GM12864 (cell line): ENCODE results near the gene HSPB8.

Experiments used
- DNase-seq: peaks from one replicate; pipeline ENCODE4 v3.0.0-alpha.2; 2011; ENCODE audit warnings: low read depth
- H3K4me3 ChIP-seq: 2 replicates; pipeline ENCODE4 v1.5.1; 2011; ENCODE audit warnings: mild to moderate bottlenecking, low read depth, low read length, control low read depth
- TF ChIP-seq, protein P1 (sequence below): IDR thresholded peaks from 2 replicates; pipeline ENCODE4 v1.5.1; 2011; ENCODE audit warnings: low read depth, mild to moderate bottlenecking, moderate library complexity, low read length, control low read depth, inconsistent platforms; ENCODE audit errors: missing control alignments

HSPB8 gene

DNA sequence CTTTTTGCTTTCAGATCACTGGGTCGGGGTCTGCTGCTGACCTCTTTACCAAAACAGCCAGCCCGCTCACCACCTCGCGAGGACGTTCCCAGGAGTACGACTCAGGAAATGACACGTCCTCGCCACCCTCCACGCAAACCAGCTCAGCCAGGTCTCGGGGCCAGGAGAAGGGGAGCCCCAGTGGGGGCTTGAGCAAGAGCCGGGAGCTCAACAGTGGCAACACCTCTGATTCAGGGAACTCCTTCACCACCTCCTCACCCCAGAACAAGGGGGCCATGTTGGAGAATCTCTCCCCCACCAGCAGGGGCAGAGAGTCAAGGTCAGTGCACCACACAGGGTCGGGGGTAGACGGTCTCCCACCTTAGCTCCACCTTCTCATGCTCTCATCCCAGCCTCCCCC lies 33.4 kb upstream of the HSPB8 start:
- H3K4me3 ChIP-seq = no peak overlapping the region
- DNase-seq = no peak
- TF ChIP-seq, protein P1, sequence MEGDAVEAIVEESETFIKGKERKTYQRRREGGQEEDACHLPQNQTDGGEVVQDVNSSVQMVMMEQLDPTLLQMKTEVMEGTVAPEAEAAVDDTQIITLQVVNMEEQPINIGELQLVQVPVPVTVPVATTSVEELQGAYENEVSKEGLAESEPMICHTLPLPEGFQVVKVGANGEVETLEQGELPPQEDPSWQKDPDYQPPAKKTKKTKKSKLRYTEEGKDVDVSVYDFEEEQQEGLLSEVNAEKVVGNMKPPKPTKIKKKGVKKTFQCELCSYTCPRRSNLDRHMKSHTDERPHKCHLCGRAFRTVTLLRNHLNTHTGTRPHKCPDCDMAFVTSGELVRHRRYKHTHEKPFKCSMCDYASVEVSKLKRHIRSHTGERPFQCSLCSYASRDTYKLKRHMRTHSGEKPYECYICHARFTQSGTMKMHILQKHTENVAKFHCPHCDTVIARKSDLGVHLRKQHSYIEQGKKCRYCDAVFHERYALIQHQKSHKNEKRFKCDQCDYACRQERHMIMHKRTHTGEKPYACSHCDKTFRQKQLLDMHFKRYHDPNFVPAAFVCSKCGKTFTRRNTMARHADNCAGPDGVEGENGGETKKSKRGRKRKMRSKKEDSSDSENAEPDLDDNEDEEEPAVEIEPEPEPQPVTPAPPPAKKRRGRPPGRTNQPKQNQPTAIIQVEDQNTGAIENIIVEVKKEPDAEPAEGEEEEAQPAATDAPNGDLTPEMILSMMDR = no peak

DNA sequence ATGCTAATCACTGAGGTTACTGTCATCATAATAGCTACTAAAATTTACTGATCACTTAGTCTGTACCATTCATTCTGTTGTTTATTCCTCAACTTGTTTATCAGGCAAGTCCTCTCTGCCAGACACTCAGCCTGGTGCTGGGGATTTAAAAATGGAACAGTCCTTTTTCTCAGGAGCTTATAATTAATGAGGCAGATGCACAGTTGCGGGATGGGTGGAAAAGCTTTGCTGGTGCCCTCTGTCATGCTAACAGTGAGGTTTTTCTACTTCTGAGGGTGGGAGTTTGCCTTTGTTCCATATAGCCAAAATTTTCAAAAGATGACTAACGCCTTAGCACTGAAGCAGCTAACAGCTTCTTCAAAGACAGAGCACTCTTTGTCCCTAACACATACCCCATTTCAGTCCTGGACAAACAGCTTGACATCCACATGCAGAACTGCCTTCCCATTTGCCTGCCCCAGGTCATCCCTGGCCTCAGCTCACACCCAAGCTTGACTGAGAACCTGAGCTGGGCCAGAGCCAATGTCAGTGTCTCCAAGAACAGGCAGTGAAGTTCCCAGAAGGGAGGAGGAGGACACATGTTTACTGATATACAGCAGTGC lies 30.8 kb upstream of the HSPB8 start:
- H3K4me3 ChIP-seq = no peak overlapping the region
- TF ChIP-seq, protein P1 = no peak
- no peak for DNase-seq

DNA sequence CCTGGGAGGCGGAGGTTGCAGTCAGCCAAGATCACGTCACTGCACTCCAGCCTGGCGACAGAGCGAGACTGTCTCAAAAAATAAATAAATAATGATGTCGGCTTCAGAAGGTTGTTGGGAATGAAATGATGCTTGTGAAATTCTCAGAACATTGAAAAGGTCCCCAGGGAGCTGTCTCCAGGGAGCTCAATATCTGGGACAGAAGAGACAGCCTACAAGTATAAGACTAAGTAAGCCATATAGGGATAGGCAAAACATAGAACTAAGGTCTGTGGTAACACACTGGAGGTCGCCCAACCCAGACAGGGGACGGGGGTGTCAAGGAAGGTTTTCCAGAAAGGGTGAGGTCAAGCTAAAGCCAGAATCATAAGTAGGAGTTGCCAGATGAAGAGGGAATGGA lies 29.5 kb upstream of the HSPB8 start:
- TF ChIP-seq, protein P1 = no peak

DNA sequence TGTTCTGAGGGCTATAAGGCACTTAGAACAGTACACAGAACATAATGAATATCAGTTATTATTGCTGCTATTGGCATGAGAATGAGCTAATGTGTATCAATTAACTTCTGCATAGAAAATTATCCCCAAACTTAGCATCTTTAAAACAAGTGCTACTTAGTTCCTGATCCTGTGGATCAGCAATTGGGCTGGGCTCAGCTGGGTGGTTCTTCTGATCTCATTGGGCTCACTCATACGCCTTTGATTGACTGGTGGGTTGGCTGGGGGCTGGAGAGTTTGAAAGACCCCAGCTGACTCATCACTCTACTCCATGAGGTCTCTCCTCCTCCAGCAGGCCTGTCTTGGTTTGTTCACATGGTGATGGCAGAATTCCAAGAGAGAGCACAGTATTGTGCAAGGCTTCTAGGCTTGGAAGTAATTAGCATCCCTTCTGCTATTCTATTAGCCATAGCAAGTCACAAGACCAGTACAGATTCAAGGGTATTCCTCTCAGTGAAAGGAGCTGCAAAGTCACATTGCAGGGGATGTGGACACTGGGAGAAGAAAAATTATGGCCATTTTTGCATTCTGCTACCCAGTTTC lies 27.2 kb upstream of the HSPB8 start:
- TF ChIP-seq, protein P1 = no peak
- no peak overlapping the region for H3K4me3 ChIP-seq
- no peak for DNase-seq

More for the DNA sequence above, 29.5 kb upstream of the HSPB8 start:
- no peak overlapping the region for H3K4me3 ChIP-seq
- DNase-seq = no peak

DNA sequence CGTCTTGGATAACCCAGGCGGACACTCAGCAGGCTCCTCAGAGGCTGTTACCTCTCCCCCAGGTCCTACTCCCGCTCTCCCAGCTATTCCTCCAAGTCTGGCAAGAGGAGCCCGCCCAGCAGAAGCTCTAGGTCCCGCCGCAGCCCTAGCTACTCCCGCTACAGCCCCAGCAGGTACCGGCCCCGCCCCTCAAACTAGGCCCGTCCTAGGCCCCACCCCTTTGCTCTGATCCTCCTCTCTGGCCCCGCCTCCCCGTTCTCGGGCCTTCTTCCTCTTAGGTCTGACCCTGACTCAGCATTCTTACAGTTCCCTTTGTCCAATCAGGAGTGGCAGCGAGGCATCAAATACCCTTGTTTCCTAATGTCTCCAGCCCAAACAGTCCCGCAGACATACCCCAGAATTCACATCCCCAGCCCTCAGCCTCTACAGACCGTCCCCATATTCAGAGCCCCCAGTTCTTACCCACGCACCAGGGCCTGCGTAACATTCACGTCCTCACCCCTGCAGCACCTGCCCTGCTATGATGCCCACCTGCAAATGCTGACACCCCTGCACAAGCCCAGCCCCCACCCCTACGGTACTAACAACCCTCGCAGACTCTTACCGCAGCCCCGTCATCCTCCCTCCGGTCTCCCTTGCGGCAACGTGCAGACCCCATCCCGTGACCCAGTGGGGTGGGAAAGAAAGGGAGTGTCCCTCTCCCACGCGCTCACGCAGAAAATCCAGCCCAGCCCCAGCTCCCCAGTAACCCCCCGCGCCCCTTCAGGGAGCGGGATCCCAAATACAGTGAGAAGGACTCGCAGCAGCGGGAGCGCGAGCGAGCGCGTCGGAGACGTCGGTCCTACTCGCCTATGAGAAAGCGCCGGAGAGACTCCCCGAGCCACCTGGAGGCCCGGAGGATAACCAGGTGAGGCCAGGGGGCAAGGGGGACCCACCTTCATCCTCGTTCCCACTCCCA lies 25.0 kb upstream of the HSPB8 start:
- no peak for DNase-seq
- H3K4me3 ChIP-seq = no peak overlapping the region
- TF ChIP-seq, protein P1 = no peak

DNA sequence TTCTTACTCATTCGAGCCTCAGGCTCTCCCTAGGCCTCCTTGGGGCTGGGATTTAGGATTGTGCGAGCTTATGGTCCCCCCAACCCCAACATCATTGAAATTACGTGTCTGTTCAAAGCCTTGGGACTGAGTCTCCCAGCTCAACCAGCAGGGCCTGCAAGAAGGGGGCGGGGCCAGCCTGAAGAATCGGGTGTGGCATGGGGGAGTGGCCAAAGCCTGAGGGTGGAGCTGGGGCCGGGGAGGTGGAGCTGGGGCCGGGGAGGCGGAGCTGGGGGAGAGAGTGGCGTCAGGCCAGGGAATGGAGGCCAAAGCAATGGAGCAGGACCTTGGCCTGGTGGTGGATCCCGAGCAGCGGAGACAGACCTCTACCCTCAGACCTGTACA lies 24.3 kb upstream of the HSPB8 start:
- TF ChIP-seq, protein P1 = no peak
- H3K4me3 ChIP-seq = no peak overlapping the region
- DNase-seq = no peak
